Measurements from ENCODE around the gene WDR33.
"Not testable (repeated sequence)": the region's sequence is repeated elsewhere in the genome, so short reads cannot be mapped to it uniquely, and the experiment has no call there.

Gene WDR33

DNA sequence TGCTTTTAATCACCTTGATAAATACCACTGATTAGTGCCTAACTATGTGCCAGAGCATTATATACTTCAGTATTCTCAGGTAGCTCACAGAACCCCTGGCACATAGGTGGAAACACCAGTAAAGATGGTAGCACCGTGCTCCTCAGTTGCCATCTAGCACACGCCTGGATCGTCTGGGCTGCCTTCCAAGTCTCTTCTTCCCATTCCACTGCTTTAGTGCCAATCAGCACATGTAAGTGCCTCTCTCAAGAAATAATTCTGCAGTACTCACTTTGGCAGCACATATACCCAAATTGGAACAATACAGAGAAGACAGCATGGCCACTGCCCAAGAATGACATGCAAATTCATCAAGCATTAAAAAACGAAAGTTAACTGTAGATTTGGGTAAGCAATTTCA lies 34.0 kb upstream of the WDR33 start:
- no peak for DNase-seq (ENCODE audit: extremely low read depth, low read depth)
- TF ChIP-seq CTCF (IDR thresholded peaks at IDR 0.05; ENCODE audit: low read depth, low read length): no peak

DNA sequence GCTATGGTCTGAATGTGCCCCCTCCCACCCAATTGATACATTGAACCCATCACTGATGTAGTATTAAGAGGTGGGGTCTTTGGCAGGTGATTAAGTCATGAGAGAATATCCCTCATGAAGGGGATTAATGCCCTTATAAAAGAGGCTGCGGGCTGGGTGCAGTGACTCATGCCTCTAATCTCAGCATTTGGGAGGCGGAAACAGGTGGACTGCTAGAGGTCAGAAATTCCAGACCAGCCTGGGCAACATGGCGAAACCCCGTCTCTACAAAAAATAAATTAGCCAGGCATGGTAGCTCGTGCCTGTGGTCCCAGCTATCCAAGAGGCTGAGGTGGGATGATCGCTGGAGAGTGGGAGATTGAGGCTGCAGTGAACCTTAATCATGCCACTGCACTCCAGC lies 32.7 kb upstream of the WDR33 start:
- TF ChIP-seq CTCF (IDR thresholded peaks at IDR 0.05; ENCODE audit: low read depth, low read length): no peak
- DNase-seq (ENCODE audit: extremely low read depth, low read depth): no peak

DNA sequence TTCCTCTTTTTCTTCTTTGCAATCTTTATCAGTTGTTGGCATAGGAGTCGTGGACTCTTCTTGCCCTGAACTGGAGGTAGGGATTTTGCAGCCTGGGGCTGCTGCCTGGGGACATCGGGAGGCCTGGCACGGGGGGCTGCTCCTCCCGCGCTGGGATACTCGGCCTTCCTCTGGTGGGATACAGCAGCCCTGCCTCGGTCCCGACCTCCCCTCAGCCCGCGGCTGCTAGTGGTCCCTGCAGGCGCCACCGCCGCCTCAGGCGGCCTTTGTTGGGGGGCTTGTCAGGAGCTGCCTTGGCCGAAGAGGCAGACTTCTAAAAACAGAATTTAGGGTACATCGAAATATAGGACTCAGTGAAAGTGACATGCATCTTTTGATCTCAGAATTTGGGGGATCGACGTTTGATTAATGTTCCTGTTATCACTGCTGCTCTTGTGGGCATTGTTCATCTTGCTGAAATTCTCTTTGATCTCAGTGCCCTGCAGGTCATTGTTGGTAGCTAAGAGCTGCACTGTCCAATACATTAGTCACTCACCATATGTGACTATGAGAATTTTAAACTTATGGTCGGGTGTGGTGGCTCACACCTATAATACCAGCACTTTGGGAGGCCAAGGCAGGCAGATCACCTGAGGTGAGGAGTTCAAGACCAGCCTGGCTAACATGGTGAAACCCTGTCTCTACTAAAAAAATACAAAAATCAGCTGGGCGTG lies 30.7 kb upstream of the WDR33 start:
- no peak for TF ChIP-seq CTCF (IDR thresholded peaks at IDR 0.05; ENCODE audit: low read depth, low read length)
- no peak for DNase-seq (ENCODE audit: extremely low read depth, low read depth)

- no peak for TF ChIP-seq CTCF (IDR thresholded peaks at IDR 0.05; ENCODE audit: low read depth, low read length)
- no peak for DNase-seq (ENCODE audit: extremely low read depth, low read depth)
Observed at GRCh38 chr2:127840893-127841292, 29.9 kb upstream of the WDR33 start.

- DNase-seq (ENCODE audit: extremely low read depth, low read depth): no peak
- no peak for TF ChIP-seq CTCF (IDR thresholded peaks at IDR 0.05; ENCODE audit: low read depth, low read length)
Observed at GRCh38 chr2:127834951-127835350, 24.0 kb upstream of the WDR33 start.

DNA sequence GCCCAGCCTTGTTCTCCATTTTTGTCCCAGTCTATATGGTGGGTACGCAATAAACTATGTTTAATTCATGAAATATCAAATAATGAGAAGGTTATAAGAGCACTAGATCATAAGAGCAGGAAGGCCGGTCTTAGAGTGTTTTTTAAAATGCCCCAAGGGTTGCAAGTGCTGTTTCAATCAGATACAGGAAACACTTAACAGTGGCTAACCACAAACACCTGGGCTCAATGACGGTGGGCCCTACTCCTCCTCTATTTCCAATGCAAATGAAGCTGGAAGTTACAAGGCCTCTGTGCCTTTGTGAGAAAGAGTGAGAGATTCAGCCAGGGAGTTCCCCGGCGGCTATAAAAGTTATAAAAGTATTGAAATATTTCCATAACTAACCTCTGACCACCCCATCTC lies 18.9 kb upstream of the WDR33 start:
- no peak for DNase-seq (ENCODE audit: extremely low read depth, low read depth)
- TF ChIP-seq CTCF (IDR thresholded peaks at IDR 0.05; ENCODE audit: low read depth, low read length): no peak

DNA sequence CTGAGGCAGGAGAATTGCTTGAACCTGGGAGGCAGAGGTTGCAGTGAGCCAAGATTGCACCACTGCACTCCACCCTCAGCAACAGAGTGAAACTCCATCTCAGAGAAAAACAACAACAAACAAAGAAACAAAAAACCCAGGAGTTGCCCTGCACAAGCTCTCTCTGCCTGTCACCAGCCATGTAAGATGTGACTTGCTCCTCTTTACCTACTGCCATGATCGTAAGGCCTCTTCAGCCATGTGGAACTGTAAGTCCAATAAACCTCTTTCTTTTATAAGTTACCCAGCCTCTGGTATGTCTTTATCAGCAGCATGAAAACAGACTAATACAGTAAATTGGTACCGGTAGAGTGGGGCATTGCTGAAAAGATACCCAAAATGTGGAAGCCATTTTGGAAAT lies 15.7 kb upstream of the WDR33 start:
- DNase-seq (ENCODE audit: extremely low read depth, low read depth): not testable (repeated sequence)

- no peak for DNase-seq (ENCODE audit: extremely low read depth, low read depth)
- TF ChIP-seq CTCF (IDR thresholded peaks at IDR 0.05; ENCODE audit: low read depth, low read length): no peak
Observed at GRCh38 chr2:127826047-127826446, 15.1 kb upstream of the WDR33 start.

Data from AG09319 (cell line).